Lower lobe of right lung (tissue), 2 donors: ENCODE measurements around the gene GHR. TPM values are rescaled to one million over a fixed set of nuclear protein-coding genes. Genes with fewer than 3 reads are reported as not detected.

ENCODE experiments used
- ATAC-seq, 2 donors: fragments of 200-7000 bp; cut with Tn5 transposase; one replicate each; pipeline ENCODE4 v1.9.1; 2020 to 2022; ENCODE audit warnings: mild to moderate bottlenecking in 2 of 2, moderate library complexity in 2 of 2
- DNase-seq: peaks from one replicate; pipeline ENCODE4 v3.0.0-alpha.2; 2020
- H3K27ac ChIP-seq: fragments of 200-600 bp; one replicate; pipeline ENCODE4 v1.8.0; 2022
- H3K27me3 ChIP-seq: fragments of 200-600 bp; one replicate; pipeline ENCODE4 v1.8.0; 2022; ENCODE audit warnings: low read depth
- H3K36me3 ChIP-seq: fragments of 200-600 bp; one replicate; pipeline ENCODE4 v1.8.0; 2022; ENCODE audit warnings: mild to moderate bottlenecking
- H3K4me1 ChIP-seq: fragments of 200-600 bp; one replicate; pipeline ENCODE4 v1.8.0; 2022
- H3K4me3 ChIP-seq: fragments of 200-600 bp; one replicate; pipeline ENCODE4 v1.8.0; 2022; ENCODE audit warnings: mild to moderate bottlenecking
- H3K9me3 ChIP-seq: fragments of 200-600 bp; one replicate; pipeline ENCODE4 v1.8.0; 2022
- intact Hi-C: fragments of 100-400 bp; cut with DNase I; formaldehyde crosslinking; loops from one replicate; pipeline ENCODE4 v1.11.0; 2022
- total RNA-seq: library from RNA; stranded (reverse); fragmentation: NEBNext Ultra II Directional; extraction: Animal tissue kit (Norgen Biotek cat#: 25700); gene quantifications from one replicate; pipeline ENCODE4 v1.2.1, GENCODE V29; 2021
- TF ChIP-seq, protein P1 (sequence below): fragments of 200-600 bp; IDR thresholded peaks from one replicate; pipeline ENCODE4 v1.8.0; 2022; ENCODE audit warnings: antibody characterized with exemption, mild to moderate bottlenecking
- donor health status: DM: no; HTN: yes; CAD: no; lungs with severe emphysema.

GHR gene
- total RNA-seq, 1 donor from 2014 or later = 5.2 TPM

DNA sequence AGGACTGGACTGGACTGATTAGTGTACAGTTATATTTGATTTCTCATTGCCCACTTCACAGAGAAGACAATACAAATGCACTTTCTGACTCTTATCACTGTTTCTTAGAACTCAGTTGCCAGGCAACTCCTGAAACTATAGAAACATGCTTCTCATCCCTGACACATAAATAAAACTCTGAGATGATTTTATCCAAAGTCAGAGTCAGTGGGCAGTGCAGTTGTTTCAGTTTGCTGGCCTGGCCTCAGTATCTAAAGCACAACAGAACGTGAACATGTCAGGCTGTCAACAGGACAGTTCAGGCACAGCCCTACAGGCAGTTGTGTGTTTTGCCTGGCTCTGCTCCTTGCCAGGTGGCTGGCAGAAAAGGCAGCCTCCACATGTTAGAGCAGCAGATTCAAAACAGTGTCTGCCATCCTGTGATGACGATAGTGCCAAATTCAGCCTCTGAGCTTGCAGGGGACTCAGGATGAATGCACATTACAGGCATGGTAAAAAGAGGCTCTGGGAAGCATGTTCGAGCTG lies 268.2 kb downstream of the GHR start:
- no peaks in the 10 kb centered on the region for H3K27me3 ChIP-seq
- DNase-seq (no peak), ATAC-seq (no peak)
- no peaks in the 10 kb centered on the region for H3K4me1 ChIP-seq
- no peaks in the 10 kb centered on the region for H3K36me3 ChIP-seq
- H3K27ac ChIP-seq = no peak overlapping the region
- no peak overlapping the region for H3K4me3 ChIP-seq
- TF ChIP-seq, protein P1, sequence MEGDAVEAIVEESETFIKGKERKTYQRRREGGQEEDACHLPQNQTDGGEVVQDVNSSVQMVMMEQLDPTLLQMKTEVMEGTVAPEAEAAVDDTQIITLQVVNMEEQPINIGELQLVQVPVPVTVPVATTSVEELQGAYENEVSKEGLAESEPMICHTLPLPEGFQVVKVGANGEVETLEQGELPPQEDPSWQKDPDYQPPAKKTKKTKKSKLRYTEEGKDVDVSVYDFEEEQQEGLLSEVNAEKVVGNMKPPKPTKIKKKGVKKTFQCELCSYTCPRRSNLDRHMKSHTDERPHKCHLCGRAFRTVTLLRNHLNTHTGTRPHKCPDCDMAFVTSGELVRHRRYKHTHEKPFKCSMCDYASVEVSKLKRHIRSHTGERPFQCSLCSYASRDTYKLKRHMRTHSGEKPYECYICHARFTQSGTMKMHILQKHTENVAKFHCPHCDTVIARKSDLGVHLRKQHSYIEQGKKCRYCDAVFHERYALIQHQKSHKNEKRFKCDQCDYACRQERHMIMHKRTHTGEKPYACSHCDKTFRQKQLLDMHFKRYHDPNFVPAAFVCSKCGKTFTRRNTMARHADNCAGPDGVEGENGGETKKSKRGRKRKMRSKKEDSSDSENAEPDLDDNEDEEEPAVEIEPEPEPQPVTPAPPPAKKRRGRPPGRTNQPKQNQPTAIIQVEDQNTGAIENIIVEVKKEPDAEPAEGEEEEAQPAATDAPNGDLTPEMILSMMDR = no peak
- intact Hi-C loops = no loop called here
- peaks cover under 1% of the 10 kb centered on the region for H3K9me3 ChIP-seq

DNA sequence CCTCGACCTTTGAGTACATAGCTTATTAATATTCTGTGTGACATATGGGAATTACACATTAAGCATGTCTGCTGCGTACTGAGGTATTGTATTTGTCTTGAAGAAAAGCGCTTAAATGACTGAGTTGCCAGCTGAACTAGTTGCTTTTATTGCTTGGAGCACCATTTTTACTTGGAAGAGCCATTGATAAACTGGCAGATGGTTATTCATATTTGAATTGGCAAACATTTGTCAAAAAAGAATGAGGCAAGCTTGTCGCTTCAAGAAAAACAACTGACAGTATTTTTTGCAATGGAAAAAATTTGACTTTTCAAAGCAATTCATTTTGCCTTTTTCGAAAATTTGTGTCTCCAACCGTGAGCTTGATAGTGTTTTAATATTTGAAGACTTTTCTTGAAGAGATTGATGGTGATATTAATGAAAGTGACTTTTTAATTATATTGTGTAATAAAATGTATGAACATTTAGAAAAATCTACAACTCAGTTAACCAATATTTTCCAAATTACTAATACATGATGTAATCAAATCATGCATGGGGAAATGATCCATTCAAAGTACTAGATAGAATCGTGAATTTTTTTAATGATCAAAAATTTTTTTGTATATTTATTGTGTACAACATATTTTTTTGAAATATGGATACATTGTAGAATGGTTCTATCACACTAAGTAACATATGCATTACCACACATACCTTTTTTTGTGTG lies 278.3 kb downstream of the GHR start:
- H3K4me3 ChIP-seq = no peak overlapping the region
- TF ChIP-seq, protein P1 = no peak
- ATAC-seq (no peak), DNase-seq (no peak)
- intact Hi-C loops = no loop called here
- H3K27ac ChIP-seq = no peak overlapping the region
- no peaks in the 10 kb centered on the region for H3K4me1 ChIP-seq
- peaks cover 14% of the 10 kb centered on the region for H3K9me3 ChIP-seq
- H3K36me3 ChIP-seq = no peaks in the 10 kb centered on the region
- H3K27me3 ChIP-seq = no peaks in the 10 kb centered on the region

DNA sequence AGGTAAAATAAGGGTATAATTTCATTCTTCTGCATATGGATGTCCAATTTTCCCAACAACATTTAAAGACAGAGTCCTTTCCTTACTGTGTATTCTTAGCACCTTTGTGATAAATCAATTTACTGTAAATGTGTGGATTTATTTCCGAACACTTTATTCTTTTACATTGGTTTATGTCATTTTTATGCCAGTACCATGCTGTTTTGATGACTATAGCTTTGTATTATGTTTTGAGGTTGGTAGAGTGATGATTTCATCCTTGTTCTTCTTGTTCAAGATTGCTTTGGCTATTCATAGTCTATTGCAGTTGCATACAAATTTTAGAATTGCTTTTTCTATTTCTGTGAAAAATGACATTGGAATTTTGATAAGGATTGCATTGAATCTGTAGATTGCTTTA lies 280.0 kb downstream of the GHR start:
- ATAC-seq (no peak), DNase-seq (no peak)
- peaks cover 14% of the 10 kb centered on the region for H3K9me3 ChIP-seq
- H3K27ac ChIP-seq = no peak overlapping the region
- no peaks in the 10 kb centered on the region for H3K36me3 ChIP-seq
- TF ChIP-seq, protein P1 = no peak
- no peaks in the 10 kb centered on the region for H3K4me1 ChIP-seq
- no peaks in the 10 kb centered on the region for H3K27me3 ChIP-seq
- intact Hi-C loops = no loop called here
- no peak overlapping the region for H3K4me3 ChIP-seq

DNA sequence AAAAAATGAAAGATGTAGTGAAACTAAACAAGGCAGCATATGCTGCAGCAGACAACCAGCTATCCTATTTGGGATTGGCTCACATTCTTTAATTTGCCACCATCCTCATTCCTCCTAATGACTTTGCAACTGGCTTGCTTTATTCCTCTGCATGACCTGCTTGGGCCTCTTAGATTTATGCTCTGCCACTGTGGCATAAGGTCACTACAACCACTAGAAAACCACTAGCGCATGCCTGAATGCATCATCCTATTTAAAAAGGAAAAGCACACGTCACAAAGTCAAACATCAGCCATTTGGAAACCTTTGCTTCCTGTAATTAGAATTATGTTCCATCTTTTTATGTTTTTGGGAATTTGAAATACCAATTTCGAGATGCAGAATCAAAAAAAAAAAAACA lies 292.5 kb downstream of the GHR start:
- H3K4me1 ChIP-seq = no peaks in the 10 kb centered on the region
- intact Hi-C loops = no loop called here
- no peaks in the 10 kb centered on the region for H3K9me3 ChIP-seq
- peaks cover 4% of the 10 kb centered on the region for H3K36me3 ChIP-seq
- ATAC-seq = no peak
- no peak overlapping the region for H3K4me3 ChIP-seq
- DNase-seq = no peak
- no peaks in the 10 kb centered on the region for H3K27me3 ChIP-seq
- TF ChIP-seq, protein P1 = no peak
- H3K27ac ChIP-seq = no peak overlapping the region

DNA sequence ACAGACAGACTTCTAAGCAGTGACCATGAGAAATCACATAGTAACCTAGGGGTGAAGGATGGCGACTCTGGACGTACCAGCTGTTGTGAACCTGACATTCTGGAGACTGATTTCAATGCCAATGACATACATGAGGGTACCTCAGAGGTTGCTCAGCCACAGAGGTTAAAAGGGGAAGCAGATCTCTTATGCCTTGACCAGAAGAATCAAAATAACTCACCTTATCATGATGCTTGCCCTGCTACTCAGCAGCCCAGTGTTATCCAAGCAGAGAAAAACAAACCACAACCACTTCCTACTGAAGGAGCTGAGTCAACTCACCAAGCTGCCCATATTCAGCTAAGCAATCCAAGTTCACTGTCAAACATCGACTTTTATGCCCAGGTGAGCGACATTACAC lies 295.4 kb downstream of the GHR start:
- Histone ChIP-seq H3K4me3 (no peak overlapping the region), H3K36me3 (peaks cover 4% of the 10 kb centered on the region), H3K4me1 (no peaks in the 10 kb centered on the region), H3K9me3 (no peaks in the 10 kb centered on the region), H3K27me3 (no peaks in the 10 kb centered on the region), H3K27ac (no peak overlapping the region)
- TF ChIP-seq, protein P1 = no peak
- DNase-seq = no peak
- intact Hi-C loops = no loop called here
- peak in 1 of 2 donors; percentile 29 for ATAC-seq
